DMS79 (cell line): ENCODE data around the gene HOMEZ.
"Not testable (repeated sequence)": the region's sequence is repeated elsewhere in the genome, so short reads cannot be mapped to it uniquely, and the experiment has no call there.

Experiments used
- DNase-seq: peaks from one replicate; lab custom pipeline; 2025; lab: John Stamatoyannopoulos, UW

HOMEZ gene, protein sequence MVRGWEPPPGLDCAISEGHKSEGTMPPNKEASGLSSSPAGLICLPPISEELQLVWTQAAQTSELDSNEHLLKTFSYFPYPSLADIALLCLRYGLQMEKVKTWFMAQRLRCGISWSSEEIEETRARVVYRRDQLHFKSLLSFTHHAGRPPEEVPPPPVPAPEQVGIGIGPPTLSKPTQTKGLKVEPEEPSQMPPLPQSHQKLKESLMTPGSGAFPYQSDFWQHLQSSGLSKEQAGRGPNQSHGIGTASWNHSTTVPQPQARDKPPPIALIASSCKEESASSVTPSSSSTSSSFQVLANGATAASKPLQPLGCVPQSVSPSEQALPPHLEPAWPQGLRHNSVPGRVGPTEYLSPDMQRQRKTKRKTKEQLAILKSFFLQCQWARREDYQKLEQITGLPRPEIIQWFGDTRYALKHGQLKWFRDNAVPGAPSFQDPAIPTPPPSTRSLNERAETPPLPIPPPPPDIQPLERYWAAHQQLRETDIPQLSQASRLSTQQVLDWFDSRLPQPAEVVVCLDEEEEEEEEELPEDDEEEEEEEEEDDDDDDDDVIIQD

DNA sequence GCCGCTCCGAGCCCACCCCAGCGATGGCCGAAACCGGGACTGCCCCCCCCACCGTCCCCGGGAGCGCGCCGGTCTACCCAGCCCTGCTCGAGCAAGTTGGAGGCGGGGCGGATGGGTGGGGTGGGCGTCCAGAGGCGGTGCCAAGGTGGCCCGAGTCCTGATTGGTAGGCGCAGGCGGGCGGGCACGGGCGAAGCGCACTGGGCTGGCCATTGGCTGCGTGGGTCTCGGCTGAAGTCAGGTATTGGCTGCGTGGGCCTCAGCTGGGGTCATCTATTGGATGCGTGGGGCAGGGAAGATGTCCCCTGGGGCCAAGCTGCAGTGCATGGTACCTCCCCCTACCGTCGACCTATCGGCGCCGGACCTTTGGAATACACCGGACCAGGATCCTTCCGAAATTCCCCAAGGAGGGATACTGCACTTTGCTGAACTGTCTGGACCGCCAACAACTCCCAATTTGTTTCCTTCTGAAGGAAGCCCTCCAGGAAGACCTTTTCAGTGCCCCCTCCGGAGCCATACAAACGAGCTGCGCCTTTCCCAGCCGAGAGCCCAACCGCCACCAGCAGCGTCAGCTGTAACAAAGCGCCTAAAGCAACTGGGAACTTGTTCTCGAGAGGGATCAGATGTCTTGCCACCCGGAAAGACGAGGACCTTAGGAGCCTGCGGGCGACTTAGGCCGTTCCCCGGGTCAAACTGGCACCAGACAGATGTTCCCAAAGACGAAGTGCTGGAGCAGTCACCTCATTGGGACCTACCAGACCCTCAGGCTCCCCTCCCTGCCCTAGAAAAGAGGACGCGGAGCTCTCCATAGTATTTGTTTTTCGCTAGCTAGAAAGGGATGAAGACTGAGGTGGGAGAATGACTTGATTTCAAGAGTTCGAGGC lies at the start of gene HOMEZ:
TSS of gene HOMEZ (minus strand) at position 113 of the 882 bp plus-strand sequence. CDS start 180 bp downstream, outside the sequence.
- peak; percentile 99 for DNase-seq

GRCh38 chr14:23335623-23336022 lies 49.7 kb upstream of the HOMEZ start:
- no peak for DNase-seq

GRCh38 chr14:23327947-23328744 lies 42.2 kb upstream of the HOMEZ start:
- DNase-seq = peak; percentile 46

GRCh38 chr14:23326491-23327332 lies 40.8 kb upstream of the HOMEZ start:
- no peak for DNase-seq

GRCh38 chr14:23325746-23326145 lies 39.8 kb upstream of the HOMEZ start:
- not testable (repeated sequence) for DNase-seq

GRCh38 chr14:23324993-23325392 lies 39.1 kb upstream of the HOMEZ start:
- no peak for DNase-seq

- DNase-seq = no peak
Measured at GRCh38 chr14:23324455-23324846, 38.5 kb upstream of the HOMEZ start.

DNA sequence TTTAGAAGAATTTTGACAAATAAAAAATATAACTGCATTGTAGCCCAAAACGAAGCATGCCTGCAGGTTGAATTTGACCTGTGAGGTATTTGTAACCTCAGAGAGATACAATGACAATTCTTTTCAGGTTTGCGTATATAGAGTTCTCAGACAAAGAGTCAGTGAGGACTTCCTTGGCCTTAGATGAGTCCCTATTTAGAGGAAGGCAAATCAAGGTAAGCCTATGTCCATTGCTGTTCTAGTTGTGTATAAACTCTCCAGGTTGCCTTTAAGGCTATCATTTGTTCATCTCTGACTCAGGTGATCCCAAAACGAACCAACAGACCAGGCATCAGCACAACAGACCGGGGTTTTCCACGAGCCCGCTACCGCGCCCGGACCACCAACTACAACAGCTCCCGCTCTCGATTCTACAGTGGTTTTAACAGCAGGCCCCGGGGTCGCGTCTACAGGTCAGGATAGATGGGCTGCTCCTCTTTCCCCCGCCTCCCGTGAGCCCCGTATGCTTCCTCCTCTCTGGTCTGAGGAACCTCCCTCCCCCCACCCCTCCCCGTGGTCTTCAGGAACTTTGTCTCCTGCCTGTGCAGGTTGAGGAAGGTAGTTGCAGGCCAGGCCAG lies 38.0 kb upstream of the HOMEZ start:
- no peak for DNase-seq

- no peak for DNase-seq
Measured at GRCh38 chr14:23322568-23323517, 36.9 kb upstream of the HOMEZ start.

DNA sequence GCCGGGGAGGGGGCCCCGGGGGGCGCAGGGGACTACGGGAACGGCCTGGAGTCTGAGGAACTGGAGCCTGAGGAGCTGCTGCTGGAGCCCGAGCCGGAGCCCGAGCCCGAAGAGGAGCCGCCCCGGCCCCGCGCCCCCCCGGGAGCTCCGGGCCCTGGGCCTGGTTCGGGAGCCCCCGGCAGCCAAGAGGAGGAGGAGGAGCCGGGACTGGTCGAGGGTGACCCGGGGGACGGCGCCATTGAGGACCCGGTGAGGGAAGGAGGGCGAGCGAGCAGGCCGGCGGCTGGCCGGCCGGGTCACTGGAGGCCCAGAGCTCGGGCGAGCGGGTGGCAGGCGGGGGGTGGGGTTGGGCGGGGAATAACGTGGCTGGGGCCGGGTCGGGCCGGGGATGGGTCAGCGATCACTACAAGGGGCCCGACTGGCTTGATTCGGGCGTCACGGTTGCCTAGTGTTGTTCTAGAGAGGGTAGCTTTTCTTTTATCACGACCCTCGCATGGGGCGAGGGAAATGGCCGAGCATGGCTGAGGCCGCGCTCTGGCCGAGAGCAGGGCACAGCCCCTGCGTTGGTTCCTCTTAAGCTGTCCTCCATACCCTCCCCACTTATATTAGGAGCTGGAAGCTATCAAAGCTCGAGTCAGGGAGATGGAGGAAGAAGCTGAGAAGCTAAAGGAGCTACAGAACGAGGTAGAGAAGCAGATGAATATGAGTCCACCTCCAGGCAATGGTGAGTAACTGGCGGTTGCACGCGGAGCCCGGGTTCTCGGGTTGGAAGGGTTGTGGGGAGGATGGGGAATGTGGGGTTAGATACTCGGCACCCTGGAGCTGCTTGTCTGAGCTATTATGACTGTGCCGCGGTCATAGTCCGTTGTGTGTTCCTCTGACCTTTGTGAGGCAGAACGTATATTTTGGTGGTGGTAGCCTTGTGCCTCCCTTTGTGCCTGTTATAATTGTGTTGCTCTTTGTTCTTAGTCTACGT lies 35.9 kb upstream of the HOMEZ start:
- DNase-seq = peak; percentile 14

DNA sequence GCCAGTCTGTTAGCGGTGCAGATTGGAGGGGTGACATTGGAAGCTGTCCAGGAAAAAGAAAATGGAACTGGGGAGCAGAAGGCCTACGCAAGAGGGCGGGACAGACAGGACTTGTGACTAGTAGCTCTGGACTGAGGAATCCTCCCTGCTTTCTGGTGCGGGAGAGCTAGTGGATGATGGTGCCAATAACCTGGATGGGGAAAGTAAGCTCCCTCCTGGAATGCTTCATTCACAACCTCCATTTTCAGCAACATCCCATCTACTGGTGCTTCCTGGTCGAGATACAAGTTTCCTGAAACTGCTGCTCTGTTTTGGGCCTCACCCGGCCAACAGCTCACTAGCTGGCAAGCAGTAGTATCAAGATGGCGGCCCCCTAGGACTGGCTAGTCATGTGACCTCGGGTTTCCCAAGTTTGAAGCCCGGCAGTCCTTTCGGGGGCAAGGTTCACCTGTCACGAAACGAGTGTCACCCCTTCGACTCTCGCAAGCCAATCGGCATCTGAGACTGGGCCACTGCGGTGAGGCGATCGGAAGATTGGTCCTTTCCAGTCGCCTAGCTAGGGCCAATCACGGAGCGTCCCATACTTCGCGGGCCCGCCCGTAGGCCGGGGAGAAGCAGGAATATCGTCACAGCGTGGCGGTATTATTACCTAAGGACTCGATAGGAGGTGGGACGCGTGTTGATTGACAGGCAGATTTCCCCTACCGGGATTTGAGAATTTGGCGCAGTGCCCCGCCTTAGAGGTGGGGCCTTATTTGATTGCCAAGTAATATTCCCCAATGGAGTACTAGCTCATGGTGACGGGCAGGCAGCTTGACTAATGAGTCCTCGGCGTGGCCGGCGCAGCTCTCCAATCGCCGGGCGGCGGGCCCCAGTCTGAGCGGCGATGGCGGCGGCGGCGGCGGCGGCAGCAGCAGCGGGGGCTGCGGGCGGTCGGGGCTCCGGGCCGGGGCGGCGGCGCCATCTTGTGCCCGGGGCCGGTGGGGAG lies 34.9 kb upstream of the HOMEZ start, which contains the start of gene PABPN1:
TSS of gene PABPN1 (plus strand) at position 874 of the 988 bp plus-strand sequence. CDS start at position 887, 13 bp downstream.
- DNase-seq = peak; percentile 100

DNA sequence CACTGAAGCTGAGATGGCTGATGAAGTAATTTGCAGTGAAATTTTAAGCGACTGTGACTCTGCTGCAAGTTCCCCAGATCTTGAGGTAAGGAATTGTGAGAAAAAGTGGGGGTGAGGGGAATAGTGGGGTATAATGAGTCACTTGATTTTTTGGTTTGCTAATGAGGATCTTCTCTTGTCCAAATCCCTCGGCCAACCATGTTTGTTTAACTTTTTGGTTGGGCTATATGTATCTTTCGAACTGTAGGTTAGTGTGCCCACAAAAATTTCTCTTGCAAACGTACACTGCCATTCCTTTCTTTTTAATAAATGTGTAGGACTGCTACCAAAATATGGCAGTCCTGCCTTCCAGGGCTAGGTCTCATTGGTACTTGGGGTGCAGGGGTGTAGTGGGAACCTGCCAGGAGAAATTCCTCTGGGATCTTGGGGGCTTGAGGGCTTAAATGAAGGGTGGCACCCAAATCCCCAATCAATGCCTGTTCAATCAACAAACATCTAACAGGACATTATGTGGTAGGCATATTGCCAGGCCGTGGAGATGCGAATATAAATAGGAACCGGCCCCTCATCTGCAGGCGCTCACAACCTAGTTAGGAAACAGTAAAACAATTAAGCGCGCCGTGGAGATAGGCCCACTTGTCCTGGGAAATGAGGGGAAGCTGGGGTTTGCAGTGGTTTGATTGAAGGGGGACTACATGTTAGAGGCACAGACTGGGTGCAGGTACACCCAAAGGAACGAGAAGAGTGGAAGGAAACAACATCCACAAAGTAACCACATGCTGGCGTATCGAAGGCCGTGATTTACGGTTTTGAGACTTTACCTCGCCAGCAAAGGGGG lies 34.0 kb upstream of the HOMEZ start:
- no peak for DNase-seq

- no peak for DNase-seq
Measured at GRCh38 chr14:23316300-23316699, 30.4 kb upstream of the HOMEZ start.

DNA sequence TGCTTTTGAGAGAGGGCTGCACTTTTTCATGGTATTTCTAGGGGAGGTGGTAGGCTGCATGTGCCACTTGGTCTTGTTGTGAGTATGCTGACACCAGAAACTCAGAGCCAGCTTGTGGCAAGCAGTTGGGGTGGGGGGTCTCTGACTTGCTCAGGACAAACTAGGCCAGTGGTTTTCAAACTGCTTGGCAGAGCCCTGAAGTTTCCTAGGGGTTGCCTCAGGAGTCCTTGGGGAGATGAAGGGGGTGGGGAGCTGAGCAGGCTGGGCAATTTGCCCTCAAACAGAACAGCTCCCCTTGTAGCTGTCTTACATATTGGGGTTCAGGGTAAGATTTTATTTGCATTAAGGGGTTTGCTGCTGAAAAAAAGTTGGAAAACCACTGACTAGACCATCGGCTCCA lies 24.6 kb upstream of the HOMEZ start:
- no peak for DNase-seq

- no peak for DNase-seq
Measured at GRCh38 chr14:23308721-23309445, 23.0 kb upstream of the HOMEZ start.
